ENCODE measurements around the gene CUTC.

GRCh38 chr10:99777918-99778714, 46.1 kb downstream of the CUTC start:
- TF ChIP-seq CTCF (conservative IDR thresholded peaks at IDR 0.05 in 1 of 2, IDR thresholded peaks at IDR 0.05 in 1 of 2; ENCODE audit: extremely low read depth in 1 of 2, insufficient read depth in 1 of 2, low read depth in 1 of 2, low read length in 2 of 2) (no peak), EZH2 (IDR thresholded peaks at IDR 0.05; ENCODE audit: borderline replicate concordance, low read length) (no peak)

Measured in mammary epithelial cell (primary cell).